ENCODE data around the gene GSX1.
"Not testable (repeated sequence)": the region's sequence is repeated elsewhere in the genome, so short reads cannot be mapped to it uniquely, and the experiment has no call there.

GSX1 gene

GRCh38 chr13:27808851-27809550 is 16.7 kb downstream of the GSX1 start:
- H3K9me3 ChIP-seq (ENCODE audit: control insufficient read depth, insufficient read depth, low read length) = no peaks in the 10 kb centered on the region
- H3K36me3 ChIP-seq (ENCODE audit: insufficient read depth, low read length) = no peaks in the 10 kb centered on the region
- H3K4me1 ChIP-seq (ENCODE audit: insufficient read depth, low read length) = peaks cover 10% of the 10 kb centered on the region; the same call in 1 of the 2 replicates
- H3K9ac ChIP-seq (ENCODE audit: low read depth, low read length) = no peak overlapping the region

GRCh38 chr13:27810009-27810408 is 17.7 kb downstream of the GSX1 start:
- H3K4me1 ChIP-seq (ENCODE audit: insufficient read depth, low read length) = peaks cover 10% of the 10 kb centered on the region; the same call in 1 of the 2 replicates
- H3K9ac ChIP-seq (ENCODE audit: low read depth, low read length) = no peak overlapping the region
- no peaks in the 10 kb centered on the region for H3K36me3 ChIP-seq (ENCODE audit: insufficient read depth, low read length)
- H3K9me3 ChIP-seq (ENCODE audit: control insufficient read depth, insufficient read depth, low read length) = no peaks in the 10 kb centered on the region

- Histone ChIP-seq H3K9ac (ENCODE audit: low read depth, low read length) (no peak overlapping the region), H3K4me1 (ENCODE audit: insufficient read depth, low read length) (peaks cover 10% of the 10 kb centered on the region; the same call in 1 of the 2 replicates), H3K9me3 (ENCODE audit: control insufficient read depth, insufficient read depth, low read length) (no peaks in the 10 kb centered on the region), H3K36me3 (ENCODE audit: insufficient read depth, low read length) (no peaks in the 10 kb centered on the region)
These were observed 18.2 kb downstream of the GSX1 start for GRCh38 chr13:27810461-27810860.

DNA sequence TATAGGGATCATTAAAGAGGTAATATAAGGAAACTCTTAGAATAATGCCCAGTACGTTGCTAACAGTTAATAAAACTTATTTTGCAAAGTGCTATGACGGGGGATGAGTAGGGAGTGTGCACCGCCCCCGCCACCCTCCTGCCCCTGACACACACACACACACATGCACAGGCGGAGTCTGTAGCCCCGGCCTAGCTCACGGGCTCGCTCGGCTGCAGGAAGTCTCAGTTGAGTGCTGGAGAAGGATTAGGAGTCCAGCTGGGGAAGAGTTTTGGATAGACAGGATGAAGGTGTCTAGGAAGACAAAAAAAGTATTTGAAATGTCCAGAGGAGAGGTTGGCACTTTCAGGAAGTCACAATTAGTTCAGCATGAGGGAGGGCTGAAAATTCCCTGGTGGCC is 21.5 kb downstream of the GSX1 start:
- no peak overlapping the region for H3K9ac ChIP-seq (ENCODE audit: low read depth, low read length)
- H3K36me3 ChIP-seq (ENCODE audit: insufficient read depth, low read length) = no peaks in the 10 kb centered on the region
- H3K4me1 ChIP-seq (ENCODE audit: insufficient read depth, low read length) = no peaks in the 10 kb centered on the region
- no peaks in the 10 kb centered on the region for H3K9me3 ChIP-seq (ENCODE audit: control insufficient read depth, insufficient read depth, low read length)

- not testable (repeated sequence) for H3K36me3 ChIP-seq (ENCODE audit: insufficient read depth, low read length); H3K9ac ChIP-seq (ENCODE audit: low read depth, low read length); H3K9me3 ChIP-seq (ENCODE audit: control insufficient read depth, insufficient read depth, low read length)
- peaks cover 14% of the 10 kb centered on the region for H3K4me1 ChIP-seq (ENCODE audit: insufficient read depth, low read length)
These were observed 25.5 kb downstream of the GSX1 start for GRCh38 chr13:27817832-27818231.

- Histone ChIP-seq H3K36me3 (ENCODE audit: insufficient read depth, low read length) (no peaks in the 10 kb centered on the region), H3K4me1 (ENCODE audit: insufficient read depth, low read length) (peaks cover 15% of the 10 kb centered on the region), H3K9ac (ENCODE audit: low read depth, low read length) (no peak overlapping the region; the same call in 1 of the 2 replicates), H3K9me3 (ENCODE audit: control insufficient read depth, insufficient read depth, low read length) (no peaks in the 10 kb centered on the region)
These were observed 28.5 kb downstream of the GSX1 start for GRCh38 chr13:27820524-27821482.

GRCh38 chr13:27821566-27821965 is 29.3 kb downstream of the GSX1 start:
- Histone ChIP-seq H3K9me3 (ENCODE audit: control insufficient read depth, insufficient read depth, low read length) (no peaks in the 10 kb centered on the region), H3K9ac (ENCODE audit: low read depth, low read length) (no peak overlapping the region), H3K4me1 (ENCODE audit: insufficient read depth, low read length) (peaks cover 15% of the 10 kb centered on the region), H3K36me3 (ENCODE audit: insufficient read depth, low read length) (no peaks in the 10 kb centered on the region)

DNA sequence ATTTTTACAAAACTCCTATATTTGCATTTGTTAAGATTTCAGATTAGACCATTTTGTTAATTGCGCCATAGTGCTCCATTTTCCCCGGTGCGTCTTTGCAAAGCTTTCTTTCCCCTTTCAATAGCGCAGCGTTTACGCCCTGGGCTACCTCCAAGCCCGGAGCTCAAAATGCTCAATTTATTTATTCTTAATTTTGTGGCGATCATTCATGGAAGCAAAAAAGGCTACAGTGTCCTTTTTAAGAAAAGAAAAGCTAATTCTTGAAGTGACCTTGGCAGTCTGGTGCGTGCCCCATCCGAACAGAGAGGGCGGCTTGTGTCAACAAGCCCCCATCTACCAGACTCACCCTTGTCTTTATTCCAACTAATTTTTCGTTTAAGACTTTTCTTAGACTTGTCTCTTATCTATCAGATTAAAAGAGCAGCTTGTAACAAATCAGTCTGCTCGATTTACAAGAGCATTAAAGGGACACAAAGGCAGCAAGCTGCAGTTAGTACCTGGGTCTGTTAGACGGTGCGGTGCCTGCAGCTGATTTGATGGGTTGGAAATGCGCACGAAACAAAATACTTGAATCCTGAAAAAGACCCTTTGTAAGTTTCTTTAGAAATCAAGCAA is 30.1 kb downstream of the GSX1 start:
- no peaks in the 10 kb centered on the region for H3K36me3 ChIP-seq (ENCODE audit: insufficient read depth, low read length)
- H3K4me1 ChIP-seq (ENCODE audit: insufficient read depth, low read length) = peaks cover 15% of the 10 kb centered on the region

GRCh38 chr13:27822873-27823311 is 30.6 kb downstream of the GSX1 start:
- no peaks in the 10 kb centered on the region for H3K36me3 ChIP-seq (ENCODE audit: insufficient read depth, low read length)
- peaks cover 15% of the 10 kb centered on the region for H3K4me1 ChIP-seq (ENCODE audit: insufficient read depth, low read length)
- no peak overlapping the region for H3K9ac ChIP-seq (ENCODE audit: low read depth, low read length)
- H3K9me3 ChIP-seq (ENCODE audit: control insufficient read depth, insufficient read depth, low read length) = no peaks in the 10 kb centered on the region

More for the DNA sequence above, 30.1 kb downstream of the GSX1 start:
- Histone ChIP-seq H3K9ac (ENCODE audit: low read depth, low read length) (no peak overlapping the region), H3K9me3 (ENCODE audit: control insufficient read depth, insufficient read depth, low read length) (no peaks in the 10 kb centered on the region)

- Histone ChIP-seq H3K9me3 (ENCODE audit: control insufficient read depth, insufficient read depth, low read length) (no peaks in the 10 kb centered on the region), H3K9ac (ENCODE audit: low read depth, low read length) (no peak overlapping the region), H3K36me3 (ENCODE audit: insufficient read depth, low read length) (no peaks in the 10 kb centered on the region), H3K4me1 (ENCODE audit: insufficient read depth, low read length) (peaks cover 15% of the 10 kb centered on the region)
These were observed 31.8 kb downstream of the GSX1 start for GRCh38 chr13:27824121-27824520.

GRCh38 chr13:27825072-27825471 is 32.8 kb downstream of the GSX1 start:
- Histone ChIP-seq H3K4me1 (ENCODE audit: insufficient read depth, low read length) (peaks cover 15% of the 10 kb centered on the region), H3K36me3 (ENCODE audit: insufficient read depth, low read length) (no peaks in the 10 kb centered on the region), H3K9ac (ENCODE audit: low read depth, low read length) (no peak overlapping the region), H3K9me3 (ENCODE audit: control insufficient read depth, insufficient read depth, low read length) (no peaks in the 10 kb centered on the region; the same call in 1 of the 2 replicates)

DNA sequence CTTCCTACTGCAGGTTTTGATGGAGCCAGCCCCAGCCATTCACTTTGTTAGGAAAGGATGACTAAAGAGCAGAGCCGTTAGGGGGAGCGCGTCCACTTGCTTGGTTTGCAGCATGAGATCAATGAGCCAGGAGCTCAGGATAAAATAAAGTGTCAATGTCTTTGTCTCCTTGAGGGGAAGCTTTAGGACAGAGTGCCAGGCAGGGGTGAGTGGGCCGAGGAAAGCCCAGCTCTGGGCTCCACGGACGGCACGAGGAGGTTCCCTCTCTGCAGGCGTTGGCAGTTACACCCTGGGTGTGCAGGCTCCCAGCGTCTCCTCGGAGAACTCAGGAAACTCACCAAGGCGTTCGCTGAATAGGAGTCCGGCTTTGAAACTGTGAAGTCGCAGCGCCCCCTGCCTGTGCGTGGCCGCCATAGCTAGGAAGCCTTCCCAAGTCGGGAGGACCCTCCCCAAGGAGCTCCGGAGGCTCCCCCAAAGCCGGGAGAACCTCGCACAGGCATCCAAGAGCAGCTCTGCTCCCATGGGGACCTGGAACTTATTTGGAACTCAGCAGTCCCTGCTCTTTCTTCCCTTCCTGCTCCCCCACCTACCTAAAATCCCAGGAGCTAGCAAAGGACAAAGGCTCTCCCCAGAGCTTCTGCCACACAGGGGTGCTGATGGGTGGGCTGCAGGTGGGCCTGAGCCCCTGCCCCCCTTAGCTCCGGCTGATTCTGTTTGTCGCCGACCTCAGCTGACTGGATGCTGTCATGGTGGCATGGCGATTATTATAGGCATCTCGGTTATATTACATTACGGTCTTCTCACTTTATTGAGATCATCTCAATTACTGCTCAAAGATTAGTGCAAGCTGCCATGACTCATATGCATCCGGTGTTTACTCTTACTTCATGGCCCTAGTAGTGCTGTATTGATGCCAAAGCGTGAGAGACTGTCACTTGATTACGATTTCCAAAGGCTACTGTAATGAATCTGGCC is 34.4 kb downstream of the GSX1 start:
- peaks cover 10% of the 10 kb centered on the region; the same call in 1 of the 2 replicates for H3K4me1 ChIP-seq (ENCODE audit: insufficient read depth, low read length)
- H3K9ac ChIP-seq (ENCODE audit: low read depth, low read length) = no peak overlapping the region; the same call in 1 of the 2 replicates

GRCh38 chr13:27827646-27828045 is 35.4 kb downstream of the GSX1 start:
- no peaks in the 10 kb centered on the region for H3K36me3 ChIP-seq (ENCODE audit: insufficient read depth, low read length)
- no peaks in the 10 kb centered on the region; the same call in 1 of the 2 replicates for H3K9me3 ChIP-seq (ENCODE audit: control insufficient read depth, insufficient read depth, low read length)
- H3K4me1 ChIP-seq (ENCODE audit: insufficient read depth, low read length) = peaks cover 3% of the 10 kb centered on the region; the same call in 1 of the 2 replicates
- no peak overlapping the region for H3K9ac ChIP-seq (ENCODE audit: low read depth, low read length)

More for the DNA sequence above, 34.4 kb downstream of the GSX1 start:
- Histone ChIP-seq H3K9me3 (ENCODE audit: control insufficient read depth, insufficient read depth, low read length) (no peaks in the 10 kb centered on the region; the same call in 1 of the 2 replicates), H3K36me3 (ENCODE audit: insufficient read depth, low read length) (no peaks in the 10 kb centered on the region)
